IPS-15b (cell line): ENCODE results near the gene HOGA1.

ENCODE experiments used
- H3K27me3 ChIP-seq: one replicate; pipeline ENCODE4 v1.6.1; 2013; ENCODE audit warnings: low read length; ENCODE audit not compliant: control insufficient read depth, insufficient read depth
- H3K36me3 ChIP-seq: one replicate; pipeline ENCODE4 v1.6.1; 2013; ENCODE audit warnings: low read length; ENCODE audit not compliant: control insufficient read depth, insufficient read depth
- H3K4me1 ChIP-seq: one replicate; pipeline ENCODE4 v1.6.1; 2013; ENCODE audit warnings: mild to moderate bottlenecking, low read length; ENCODE audit not compliant: control insufficient read depth, insufficient read depth
- H3K4me3 ChIP-seq: one replicate; pipeline ENCODE4 v1.5.1; 2013; ENCODE audit warnings: low read depth, low read length
- H3K9ac ChIP-seq: one replicate; pipeline ENCODE4 v1.6.1; 2013; ENCODE audit warnings: low read depth, mild to moderate bottlenecking, low read length
- H3K9me3 ChIP-seq: one replicate; pipeline ENCODE4 v1.6.1; 2013; ENCODE audit warnings: mild to moderate bottlenecking, low read length; ENCODE audit not compliant: control insufficient read depth, insufficient read depth

HOGA1 gene

DNA sequence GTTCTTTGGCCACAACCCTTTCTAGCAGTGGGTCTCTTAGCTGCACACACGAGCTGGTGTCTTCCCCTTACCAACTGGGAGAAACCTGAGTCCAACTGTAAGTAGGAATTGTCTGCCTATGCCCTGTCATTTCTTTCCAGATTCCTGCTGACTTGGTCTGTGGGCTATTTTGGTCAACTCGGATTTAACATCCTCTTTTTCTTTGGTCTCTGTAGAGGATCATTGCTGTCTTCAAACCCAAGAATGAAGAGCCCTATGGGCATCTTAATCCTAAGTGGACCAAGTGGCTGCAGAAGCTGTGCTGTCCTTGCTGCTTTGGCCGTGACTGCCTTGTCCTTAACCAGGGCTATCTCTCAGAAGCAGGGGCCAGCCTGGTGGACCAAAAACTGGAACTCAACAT, 66.5 kb downstream of the HOGA1 start:
- Histone ChIP-seq H3K9ac (no peak overlapping the region), H3K4me3 (no peak overlapping the region), H3K9me3 (no peaks in the 10 kb centered on the region), H3K4me1 (peaks cover 13% of the 10 kb centered on the region), H3K36me3 (peaks cover 28% of the 10 kb centered on the region), H3K27me3 (no peaks in the 10 kb centered on the region)

DNA sequence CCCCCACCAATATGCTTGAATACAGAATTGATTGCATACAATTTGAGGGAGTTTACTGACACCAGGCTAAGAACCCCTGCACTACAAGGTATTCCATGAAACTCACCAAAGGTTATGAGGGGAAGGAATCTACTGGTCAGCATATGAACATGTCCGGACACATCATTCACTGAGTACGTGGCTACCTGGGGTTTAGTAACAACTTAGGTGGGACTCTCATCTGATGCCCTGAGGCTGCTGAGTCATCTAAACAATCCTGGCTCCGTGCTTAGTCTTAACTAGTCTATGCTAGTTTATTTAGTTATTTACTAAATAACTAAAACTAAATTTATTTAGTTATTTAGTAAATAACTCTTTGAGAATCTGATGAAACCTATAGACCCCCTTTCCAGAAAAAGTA, 67.6 kb downstream of the HOGA1 start:
- Histone ChIP-seq H3K9me3 (no peaks in the 10 kb centered on the region), H3K27me3 (no peaks in the 10 kb centered on the region), H3K4me3 (no peak overlapping the region), H3K9ac (no peak overlapping the region), H3K4me1 (peaks cover 13% of the 10 kb centered on the region), H3K36me3 (peaks cover 38% of the 10 kb centered on the region)

GRCh38 chr10:97656777-97657176, 72.6 kb downstream of the HOGA1 start:
- H3K4me3 ChIP-seq: no peak overlapping the region
- no peak overlapping the region for H3K9ac ChIP-seq
- H3K9me3 ChIP-seq: no peaks in the 10 kb centered on the region
- H3K4me1 ChIP-seq: no peaks in the 10 kb centered on the region
- H3K27me3 ChIP-seq: no peaks in the 10 kb centered on the region
- peaks cover 30% of the 10 kb centered on the region for H3K36me3 ChIP-seq

DNA sequence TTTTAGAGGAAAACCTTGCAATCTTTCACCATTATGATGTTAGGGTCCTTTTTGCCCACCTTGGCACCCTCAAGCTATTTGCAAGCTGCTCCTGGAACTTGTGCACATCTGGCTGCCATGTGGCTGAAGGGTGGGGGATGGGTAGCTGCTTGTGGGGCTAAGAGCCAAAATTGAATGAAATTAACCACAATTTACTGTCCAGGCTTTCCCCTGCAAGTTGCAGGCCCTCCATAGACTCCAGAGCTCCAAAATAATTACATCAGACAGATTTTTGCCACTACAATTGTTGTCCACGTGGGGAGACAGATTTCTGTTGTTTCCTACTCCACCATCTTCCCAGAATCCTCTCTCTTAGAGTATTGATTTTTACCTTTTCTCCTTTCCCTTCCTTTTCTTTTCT, 75.4 kb downstream of the HOGA1 start:
- Histone ChIP-seq H3K4me3 (no peak overlapping the region), H3K4me1 (no peaks in the 10 kb centered on the region), H3K27me3 (no peaks in the 10 kb centered on the region), H3K9ac (no peak overlapping the region), H3K9me3 (no peaks in the 10 kb centered on the region), H3K36me3 (peaks cover 18% of the 10 kb centered on the region)
